Hepatocyte (in vitro differentiated cells): ENCODE measurements around the gene CTNNA3. TPM values are rescaled to one million over a fixed set of nuclear protein-coding genes. Genes with fewer than 3 reads are reported as not detected.
A peak's percentile ranks its signal among the peaks of the same experiment; 100 is the strongest.

ENCODE experiments used
- DNase-seq: peaks from one replicate; pipeline ENCODE4 v3.0.0-alpha.2; 2016; ENCODE audit warnings: low spot score
- H2AFZ ChIP-seq: fragments of 200-600 bp; sonication (generic); 2 replicates; pipeline ENCODE4 v1.6.0; 2016; ENCODE audit warnings: antibody characterized with exemption, mild to moderate bottlenecking
- H3K27ac ChIP-seq: fragments of 200-600 bp; sonication (generic); 2 replicates; pipeline ENCODE4 v1.5.1; 2016; ENCODE audit warnings: mild to moderate bottlenecking
- H3K27me3 ChIP-seq: fragments of 200-600 bp; sonication (generic); 2 replicates; pipeline ENCODE4 v1.6.1; 2016
- H3K36me3 ChIP-seq: fragments of 200-600 bp; sonication (generic); replicated peaks from 2 replicates; pipeline ENCODE4 v1.5.1; 2016; ENCODE audit warnings: low read depth; ENCODE audit not compliant: insufficient read depth
- H3K4me1 ChIP-seq: fragments of 200-600 bp; sonication (generic); 2 replicates; pipeline ENCODE4 v1.5.1; 2016; ENCODE audit warnings: mild to moderate bottlenecking, moderate library complexity; ENCODE audit not compliant: insufficient read depth
- H3K4me2 ChIP-seq: fragments of 200-600 bp; sonication (generic); 2 replicates; pipeline ENCODE4 v1.6.0; 2016
- H3K4me3 ChIP-seq: fragments of 200-600 bp; sonication (generic); 2 replicates; pipeline ENCODE4 v1.5.1; 2016; ENCODE audit warnings: mild to moderate bottlenecking
- H3K79me2 ChIP-seq: fragments of 200-600 bp; sonication (generic); 2 replicates; pipeline ENCODE4 v1.6.0; 2017; ENCODE audit warnings: mild to moderate bottlenecking
- H3K9me2 ChIP-seq: fragments of 200-600 bp; sonication (generic); replicated peaks from 2 replicates; pipeline ENCODE4 v1.6.0; 2017; ENCODE audit warnings: mild to moderate bottlenecking; ENCODE audit not compliant: insufficient read depth
- H3K9me3 ChIP-seq: fragments of 200-600 bp; sonication (generic); 2 replicates; pipeline ENCODE4 v1.5.1; 2016; ENCODE audit warnings: low read depth, mild to moderate bottlenecking
- H4K20me1 ChIP-seq: fragments of 200-600 bp; sonication (generic); 2 replicates; pipeline ENCODE4 v1.6.0; 2016; ENCODE audit warnings: mild to moderate bottlenecking; ENCODE audit not compliant: insufficient read depth, poor library complexity, severe bottlenecking
- EZH2 ChIP-seq: fragments of 200-600 bp; sonication (generic); IDR thresholded peaks from 2 replicates; pipeline ENCODE4 v1.6.1; 2016; ENCODE audit warnings: antibody characterized with exemption, mild to moderate bottlenecking, borderline replicate concordance
- EZH2phosphoT487 ChIP-seq: fragments of 200-600 bp; sonication (generic); IDR thresholded peaks from one replicate; pipeline ENCODE4 v1.6.1; 2018; ENCODE audit warnings: antibody characterized with exemption, mild to moderate bottlenecking, low read depth, moderate library complexity; ENCODE audit not compliant: unreplicated experiment, severe bottlenecking
- WGBS: methylation state at CpG from one replicate; pipeline ENCODE4 v1.1.6; 2016; ENCODE audit warnings: low lambda C conversion rate; ENCODE audit errors: missing lambda C conversion rate; 5-methylcytosine and 5-hydroxymethylcytosine counted together
- polyA plus RNA-seq: library from polyadenylated mRNA; unstranded; fragments of >200 nt; fragmentation: Nextera tagmentation; extraction: Ambion mirVana; gene quantifications from 2 replicates; pipeline ENCODE4 v1.2.1, GENCODE V29; 2016
- total RNA-seq: library from RNA; depleted of rRNA; stranded (reverse); fragments of >200 nt; gene quantifications from 2 replicates; pipeline ENCODE4 v1.2.3, GENCODE V29; 2014
- TF ChIP-seq, protein P1 (sequence below): fragments of 200-600 bp; sonication (generic); IDR thresholded peaks from 2 replicates; pipeline ENCODE4 v1.5.1; 2016; ENCODE audit warnings: antibody characterized with exemption, mild to moderate bottlenecking; ENCODE audit not compliant: poor library complexity

The CTNNA3 gene
- total and polyA plus RNA-seq, 2 experiments from 2014 or later, result 12.9 to 25.9 TPM

DNA sequence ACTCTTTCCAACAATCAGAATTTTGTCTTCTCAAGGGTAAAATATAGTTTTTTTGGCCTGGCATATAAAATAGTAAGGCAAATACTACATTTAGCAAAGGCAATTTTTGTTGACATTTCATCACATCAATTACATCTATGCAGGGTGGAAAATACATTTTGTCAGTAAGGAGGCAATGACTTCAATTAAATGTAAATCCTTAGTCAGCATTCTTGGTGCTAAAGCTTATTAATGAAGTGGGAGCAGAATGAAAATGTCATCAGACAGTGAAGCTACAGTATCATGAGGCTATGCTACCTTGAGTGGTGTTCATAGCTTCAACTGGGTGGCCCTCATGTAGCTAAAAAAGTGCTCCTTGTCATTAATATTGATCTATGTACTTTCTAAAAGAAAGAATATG lies 761.3 kb downstream of the CTNNA3 start:
- TF ChIP-seq EZH2phosphoT487, result no peak
- no peak for TF ChIP-seq EZH2
- TF ChIP-seq, protein P1, sequence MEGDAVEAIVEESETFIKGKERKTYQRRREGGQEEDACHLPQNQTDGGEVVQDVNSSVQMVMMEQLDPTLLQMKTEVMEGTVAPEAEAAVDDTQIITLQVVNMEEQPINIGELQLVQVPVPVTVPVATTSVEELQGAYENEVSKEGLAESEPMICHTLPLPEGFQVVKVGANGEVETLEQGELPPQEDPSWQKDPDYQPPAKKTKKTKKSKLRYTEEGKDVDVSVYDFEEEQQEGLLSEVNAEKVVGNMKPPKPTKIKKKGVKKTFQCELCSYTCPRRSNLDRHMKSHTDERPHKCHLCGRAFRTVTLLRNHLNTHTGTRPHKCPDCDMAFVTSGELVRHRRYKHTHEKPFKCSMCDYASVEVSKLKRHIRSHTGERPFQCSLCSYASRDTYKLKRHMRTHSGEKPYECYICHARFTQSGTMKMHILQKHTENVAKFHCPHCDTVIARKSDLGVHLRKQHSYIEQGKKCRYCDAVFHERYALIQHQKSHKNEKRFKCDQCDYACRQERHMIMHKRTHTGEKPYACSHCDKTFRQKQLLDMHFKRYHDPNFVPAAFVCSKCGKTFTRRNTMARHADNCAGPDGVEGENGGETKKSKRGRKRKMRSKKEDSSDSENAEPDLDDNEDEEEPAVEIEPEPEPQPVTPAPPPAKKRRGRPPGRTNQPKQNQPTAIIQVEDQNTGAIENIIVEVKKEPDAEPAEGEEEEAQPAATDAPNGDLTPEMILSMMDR, result no peak
- no peaks in the 10 kb centered on the region for H3K36me3 ChIP-seq
- no peak overlapping the region for H3K4me3 ChIP-seq
- H3K4me1 ChIP-seq, result no peaks in the 10 kb centered on the region
- no peaks in the 10 kb centered on the region for H3K9me3 ChIP-seq
- no peak overlapping the region for H3K4me2 ChIP-seq
- no peaks in the 10 kb centered on the region for H3K9me2 ChIP-seq
- H3K79me2 ChIP-seq, result no peaks in the 10 kb centered on the region
- no peaks in the 10 kb centered on the region for H3K27me3 ChIP-seq
- no peak overlapping the region for H2AFZ ChIP-seq
- H3K27ac ChIP-seq, result no peak overlapping the region
- no peak for DNase-seq
- H4K20me1 ChIP-seq, result no peaks in the 10 kb centered on the region

DNA sequence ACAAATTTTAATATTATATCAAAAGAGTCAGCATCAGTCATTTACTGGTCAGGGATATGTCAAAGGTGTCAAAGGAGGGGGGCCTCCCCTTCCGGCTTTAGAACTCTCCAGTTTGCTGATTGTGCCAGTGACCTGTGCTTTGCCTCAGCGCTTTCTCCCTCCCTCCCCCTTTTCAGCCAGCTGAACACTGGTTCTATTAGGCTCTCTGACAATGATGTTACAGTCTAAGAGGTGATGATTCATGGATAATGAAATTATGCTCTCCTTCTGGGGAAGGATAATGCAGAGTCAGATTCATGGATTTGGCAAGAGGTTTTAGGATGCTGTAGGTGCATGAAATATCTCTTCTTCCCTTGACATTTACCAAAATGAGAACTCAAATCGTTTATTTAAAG lies 764.0 kb downstream of the CTNNA3 start:
- TF ChIP-seq, protein P1, result no peak
- TF ChIP-seq EZH2 (no peak), EZH2phosphoT487 (no peak)
- no peaks in the 10 kb centered on the region for H3K9me2 ChIP-seq

DNA sequence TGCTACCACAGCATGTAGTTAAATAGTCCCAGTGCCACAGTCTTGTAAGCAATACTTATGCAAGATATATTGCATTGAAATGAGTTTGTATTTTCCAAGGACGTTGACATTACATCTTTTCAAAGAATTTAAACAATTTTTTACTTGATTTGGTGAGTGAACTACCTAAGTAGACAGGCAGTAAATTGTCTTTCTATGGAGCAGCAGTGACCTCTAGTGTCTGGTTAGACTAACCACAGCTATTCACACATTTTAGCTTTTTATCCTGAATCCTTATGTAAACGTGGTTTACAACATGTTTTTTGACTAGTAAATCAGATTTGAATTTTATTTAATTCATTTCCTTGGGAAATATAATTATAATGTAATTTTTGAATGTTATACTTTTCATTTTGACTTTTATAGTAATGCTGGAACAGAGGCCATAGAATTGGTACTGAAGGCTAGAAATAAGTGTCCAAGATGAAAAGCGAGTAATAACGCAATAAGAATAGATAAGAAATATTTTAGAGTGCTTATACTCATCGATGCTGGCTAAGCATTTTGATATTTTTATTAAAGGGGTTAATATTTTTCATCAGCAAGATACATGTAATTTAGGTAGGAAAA lies 764.6 kb downstream of the CTNNA3 start:
- DNase-seq, result peak; percentile 75
- Histone ChIP-seq H3K36me3 (no peaks in the 10 kb centered on the region), H3K4me1 (no peaks in the 10 kb centered on the region), H4K20me1 (no peaks in the 10 kb centered on the region), H3K9me2 (no peaks in the 10 kb centered on the region), H3K4me2 (no peak overlapping the region), H3K4me3 (no peak overlapping the region), H3K79me2 (no peaks in the 10 kb centered on the region), H3K27me3 (peaks cover 22% of the 10 kb centered on the region), H2AFZ (no peak overlapping the region), H3K27ac (no peak overlapping the region), H3K9me3 (no peaks in the 10 kb centered on the region)
- 36% methylated on average over 5 of the region's 5 CpGs for WGBS
- no peak for TF ChIP-seq EZH2phosphoT487
- TF ChIP-seq EZH2, result no peak
- TF ChIP-seq, protein P1, result peak; percentile 96

More for the DNA sequence above, 764.0 kb downstream of the CTNNA3 start:
- H3K79me2 ChIP-seq, result no peaks in the 10 kb centered on the region
- no peak for DNase-seq
- H4K20me1 ChIP-seq, result no peaks in the 10 kb centered on the region
- H3K9me3 ChIP-seq, result no peaks in the 10 kb centered on the region
- H3K27ac ChIP-seq, result no peak overlapping the region
- H3K36me3 ChIP-seq, result no peaks in the 10 kb centered on the region
- H3K27me3 ChIP-seq, result peaks cover 20% of the 10 kb centered on the region
- WGBS, result 61% methylated on average over 3 of the region's 3 CpGs
- H3K4me2 ChIP-seq, result no peak overlapping the region
- no peak overlapping the region for H2AFZ ChIP-seq
- no peaks in the 10 kb centered on the region for H3K4me1 ChIP-seq
- no peak overlapping the region for H3K4me3 ChIP-seq
